ENCODE data around the gene PACSIN2.

Gene PACSIN2

GRCh38 chr22:43008509-43008908 is 6.4 kb downstream of the PACSIN2 start:
- Histone ChIP-seq H3K9ac (ENCODE audit: low read depth, low read length) (no peak overlapping the region), H3K27me3 (ENCODE audit: control insufficient read depth, insufficient read depth, low read length) (no peaks in the 10 kb centered on the region), H3K4me3 (ENCODE audit: low read depth, low read length) (no peak overlapping the region), H3K4me1 (ENCODE audit: control insufficient read depth, insufficient read depth, low read length) (peaks cover 39% of the 10 kb centered on the region), H3K36me3 (ENCODE audit: control insufficient read depth, insufficient read depth, low read length) (peaks cover 2% of the 10 kb centered on the region), H3K9me3 (ENCODE audit: control insufficient read depth, insufficient read depth, low read length) (no peaks in the 10 kb centered on the region)

DNA sequence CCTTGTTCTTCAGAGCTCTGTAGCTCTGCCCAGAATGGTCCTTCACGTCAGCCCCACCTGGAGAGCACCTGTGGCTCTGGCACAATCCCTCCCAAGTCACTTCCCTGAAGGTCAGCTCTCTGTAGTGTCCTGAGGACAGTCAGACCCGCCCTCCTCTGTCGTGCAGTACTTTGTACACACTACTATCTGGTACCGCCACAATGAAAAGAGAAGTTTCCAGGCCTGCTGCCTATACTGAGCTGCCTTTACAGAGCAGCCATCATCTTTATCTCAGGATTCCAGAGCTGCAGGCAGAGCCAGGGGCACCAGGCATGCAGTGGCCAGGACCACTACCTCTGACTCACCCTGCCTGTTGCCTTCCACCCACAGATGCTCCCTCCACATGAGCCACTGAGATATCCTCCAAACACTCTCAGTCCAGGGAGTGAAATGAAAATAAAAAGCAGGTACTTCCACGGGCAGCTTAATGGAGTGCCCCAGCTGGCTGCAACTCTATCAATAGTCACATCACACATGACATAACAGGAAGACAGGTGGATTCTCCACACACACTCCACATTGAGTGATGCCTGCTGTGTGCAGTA is 7.3 kb downstream of the PACSIN2 start:
- Histone ChIP-seq H3K36me3 (ENCODE audit: control insufficient read depth, insufficient read depth, low read length) (peaks cover 2% of the 10 kb centered on the region), H3K4me1 (ENCODE audit: control insufficient read depth, insufficient read depth, low read length) (peaks cover 35% of the 10 kb centered on the region), H3K9ac (ENCODE audit: low read depth, low read length) (peak overlapping the region; percentile 16), H3K4me3 (ENCODE audit: low read depth, low read length) (no peak overlapping the region), H3K9me3 (ENCODE audit: control insufficient read depth, insufficient read depth, low read length) (no peaks in the 10 kb centered on the region), H3K27me3 (ENCODE audit: control insufficient read depth, insufficient read depth, low read length) (no peaks in the 10 kb centered on the region)

DNA sequence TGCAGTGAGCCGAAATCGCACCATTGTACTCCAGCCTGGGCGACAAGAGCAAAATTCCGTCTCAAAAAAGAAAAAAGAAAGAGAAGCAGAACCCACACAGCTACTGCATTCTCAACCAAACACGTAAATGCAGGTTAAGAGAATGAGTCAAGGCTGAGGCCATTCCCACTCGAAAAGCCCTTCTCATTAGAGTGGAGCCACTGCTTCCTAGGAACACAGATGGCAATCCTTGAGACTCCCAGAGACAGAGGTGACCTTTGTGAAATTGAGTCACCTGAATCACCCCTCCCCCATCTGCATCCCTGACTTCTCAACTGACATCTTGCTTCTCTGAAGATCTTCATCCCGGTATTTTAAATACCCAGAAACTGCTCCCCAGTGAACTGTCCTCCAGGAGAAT is 8.2 kb downstream of the PACSIN2 start:
- Histone ChIP-seq H3K4me3 (ENCODE audit: low read depth, low read length) (no peak overlapping the region), H3K9me3 (ENCODE audit: control insufficient read depth, insufficient read depth, low read length) (no peaks in the 10 kb centered on the region), H3K27me3 (ENCODE audit: control insufficient read depth, insufficient read depth, low read length) (no peaks in the 10 kb centered on the region), H3K4me1 (ENCODE audit: control insufficient read depth, insufficient read depth, low read length) (peaks cover 43% of the 10 kb centered on the region), H3K36me3 (ENCODE audit: control insufficient read depth, insufficient read depth, low read length) (peaks cover 2% of the 10 kb centered on the region), H3K9ac (ENCODE audit: low read depth, low read length) (no peak overlapping the region)

GRCh38 chr22:43006016-43006505 is 8.9 kb downstream of the PACSIN2 start:
- Histone ChIP-seq H3K36me3 (ENCODE audit: control insufficient read depth, insufficient read depth, low read length) (peaks cover 2% of the 10 kb centered on the region), H3K4me3 (ENCODE audit: low read depth, low read length) (no peak overlapping the region), H3K9me3 (ENCODE audit: control insufficient read depth, insufficient read depth, low read length) (no peaks in the 10 kb centered on the region), H3K4me1 (ENCODE audit: control insufficient read depth, insufficient read depth, low read length) (peaks cover 43% of the 10 kb centered on the region), H3K27me3 (ENCODE audit: control insufficient read depth, insufficient read depth, low read length) (no peaks in the 10 kb centered on the region), H3K9ac (ENCODE audit: low read depth, low read length) (no peak overlapping the region)

DNA sequence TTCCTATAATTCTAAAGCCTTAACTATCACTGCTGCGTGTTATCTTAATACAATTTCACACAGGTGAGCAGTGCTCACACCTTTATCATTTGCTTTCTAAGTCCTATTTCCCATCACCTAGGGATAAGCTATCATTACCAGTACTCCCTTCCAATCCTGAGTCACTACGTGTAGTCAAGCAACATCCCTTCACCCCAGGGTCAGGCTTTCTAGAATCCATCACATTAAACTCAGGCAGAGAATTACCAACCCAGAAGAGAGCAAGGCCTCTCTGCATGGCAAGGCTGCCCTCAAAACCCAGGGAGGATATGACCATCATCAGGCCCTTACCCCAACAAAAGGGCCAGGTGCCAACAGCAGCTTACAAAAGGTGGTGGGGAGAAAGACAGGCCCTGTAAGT is 9.8 kb downstream of the PACSIN2 start:
- Histone ChIP-seq H3K36me3 (ENCODE audit: control insufficient read depth, insufficient read depth, low read length) (peaks cover 2% of the 10 kb centered on the region), H3K4me1 (ENCODE audit: control insufficient read depth, insufficient read depth, low read length) (peaks cover 47% of the 10 kb centered on the region), H3K9ac (ENCODE audit: low read depth, low read length) (peak overlapping the region; percentile 47), H3K27me3 (ENCODE audit: control insufficient read depth, insufficient read depth, low read length) (no peaks in the 10 kb centered on the region), H3K4me3 (ENCODE audit: low read depth, low read length) (no peak overlapping the region), H3K9me3 (ENCODE audit: control insufficient read depth, insufficient read depth, low read length) (no peaks in the 10 kb centered on the region)

- peaks cover 47% of the 10 kb centered on the region for H3K4me1 ChIP-seq (ENCODE audit: control insufficient read depth, insufficient read depth, low read length)
- no peaks in the 10 kb centered on the region for H3K27me3 ChIP-seq (ENCODE audit: control insufficient read depth, insufficient read depth, low read length)
- peaks cover 2% of the 10 kb centered on the region for H3K36me3 ChIP-seq (ENCODE audit: control insufficient read depth, insufficient read depth, low read length)
- H3K4me3 ChIP-seq (ENCODE audit: low read depth, low read length) = no peak overlapping the region
- no peaks in the 10 kb centered on the region for H3K9me3 ChIP-seq (ENCODE audit: control insufficient read depth, insufficient read depth, low read length)
- H3K9ac ChIP-seq (ENCODE audit: low read depth, low read length) = no peak overlapping the region
Measured at GRCh38 chr22:43004362-43005035, 10.4 kb downstream of the PACSIN2 start.

DNA sequence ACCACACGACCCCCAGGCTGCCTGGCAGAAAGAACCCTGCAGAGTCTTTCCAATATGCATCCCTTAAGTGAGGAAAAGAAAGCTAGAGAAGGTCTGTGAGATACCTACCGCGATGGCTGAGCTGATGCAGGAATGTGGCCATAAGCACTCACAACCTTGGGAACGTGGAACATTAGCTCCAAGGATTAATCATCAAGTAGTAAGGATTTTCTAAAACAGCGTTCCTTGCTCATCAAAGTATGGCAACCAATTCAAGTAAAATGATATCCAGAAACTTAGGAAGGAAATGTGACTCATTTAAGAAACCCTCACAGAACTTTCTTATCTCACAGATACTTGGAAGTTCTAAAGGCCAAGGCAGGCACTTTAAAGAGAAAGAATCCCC is 12.8 kb downstream of the PACSIN2 start:
- Histone ChIP-seq H3K9ac (ENCODE audit: low read depth, low read length) (no peak overlapping the region), H3K9me3 (ENCODE audit: control insufficient read depth, insufficient read depth, low read length) (no peaks in the 10 kb centered on the region), H3K27me3 (ENCODE audit: control insufficient read depth, insufficient read depth, low read length) (no peaks in the 10 kb centered on the region), H3K4me1 (ENCODE audit: control insufficient read depth, insufficient read depth, low read length) (peaks cover 43% of the 10 kb centered on the region), H3K4me3 (ENCODE audit: low read depth, low read length) (no peak overlapping the region), H3K36me3 (ENCODE audit: control insufficient read depth, insufficient read depth, low read length) (peaks cover 2% of the 10 kb centered on the region)

DNA sequence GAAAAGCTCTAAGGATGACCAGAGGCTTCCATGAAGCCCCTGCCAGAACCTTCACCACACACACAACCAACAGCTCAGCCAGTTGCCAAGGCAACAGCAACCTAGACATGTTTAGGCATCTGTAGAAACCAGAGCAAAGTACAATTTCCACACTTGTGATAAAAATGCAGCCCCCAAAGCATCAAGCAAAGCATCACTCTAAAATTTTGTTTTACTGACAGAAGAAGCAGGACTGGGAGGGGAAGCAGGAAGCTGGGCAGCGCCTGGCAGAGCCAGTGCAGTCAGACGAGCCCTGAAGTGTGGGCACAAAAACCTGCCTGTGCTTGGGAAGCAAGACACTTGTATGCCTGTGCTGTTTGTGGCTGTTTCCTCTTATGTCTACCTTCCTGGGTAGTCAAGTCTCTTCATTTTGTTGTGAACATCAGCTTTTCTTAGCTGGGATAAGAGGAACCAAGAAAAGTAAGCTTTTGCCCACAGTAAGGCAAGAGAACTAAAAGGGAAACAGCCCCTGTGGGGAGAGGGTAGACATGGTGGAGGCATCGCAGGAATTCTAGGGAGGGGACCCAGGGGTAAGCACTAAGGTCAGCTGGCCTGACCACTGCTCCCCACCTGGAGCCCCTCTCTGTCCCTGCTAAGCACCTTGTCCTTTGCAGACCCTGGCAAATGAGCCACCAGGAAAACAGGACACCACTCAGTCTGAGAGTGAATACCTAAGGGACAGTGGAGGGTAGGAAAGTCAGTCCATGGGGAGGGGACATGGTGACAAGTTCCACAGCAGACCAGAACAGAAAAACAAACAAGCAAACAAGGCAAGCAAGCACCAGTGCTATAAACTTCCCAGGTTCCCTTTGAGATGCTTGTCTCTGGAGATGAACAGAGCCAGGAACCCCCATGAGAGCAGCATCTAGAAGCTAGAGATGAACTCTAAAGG is 13.4 kb downstream of the PACSIN2 start:
- no peak overlapping the region for H3K9ac ChIP-seq (ENCODE audit: low read depth, low read length)
- no peak overlapping the region for H3K4me3 ChIP-seq (ENCODE audit: low read depth, low read length)
- H3K9me3 ChIP-seq (ENCODE audit: control insufficient read depth, insufficient read depth, low read length) = no peaks in the 10 kb centered on the region
- no peaks in the 10 kb centered on the region for H3K27me3 ChIP-seq (ENCODE audit: control insufficient read depth, insufficient read depth, low read length)
- no peaks in the 10 kb centered on the region for H3K36me3 ChIP-seq (ENCODE audit: control insufficient read depth, insufficient read depth, low read length)
- H3K4me1 ChIP-seq (ENCODE audit: control insufficient read depth, insufficient read depth, low read length) = peaks cover 37% of the 10 kb centered on the region

- Histone ChIP-seq H3K27me3 (ENCODE audit: control insufficient read depth, insufficient read depth, low read length) (no peaks in the 10 kb centered on the region), H3K9me3 (ENCODE audit: control insufficient read depth, insufficient read depth, low read length) (no peaks in the 10 kb centered on the region), H3K36me3 (ENCODE audit: control insufficient read depth, insufficient read depth, low read length) (no peaks in the 10 kb centered on the region), H3K9ac (ENCODE audit: low read depth, low read length) (no peak overlapping the region), H3K4me1 (ENCODE audit: control insufficient read depth, insufficient read depth, low read length) (peaks cover 35% of the 10 kb centered on the region), H3K4me3 (ENCODE audit: low read depth, low read length) (no peak overlapping the region)
Measured at GRCh38 chr22:43000441-43001175, 14.3 kb downstream of the PACSIN2 start.

DNA sequence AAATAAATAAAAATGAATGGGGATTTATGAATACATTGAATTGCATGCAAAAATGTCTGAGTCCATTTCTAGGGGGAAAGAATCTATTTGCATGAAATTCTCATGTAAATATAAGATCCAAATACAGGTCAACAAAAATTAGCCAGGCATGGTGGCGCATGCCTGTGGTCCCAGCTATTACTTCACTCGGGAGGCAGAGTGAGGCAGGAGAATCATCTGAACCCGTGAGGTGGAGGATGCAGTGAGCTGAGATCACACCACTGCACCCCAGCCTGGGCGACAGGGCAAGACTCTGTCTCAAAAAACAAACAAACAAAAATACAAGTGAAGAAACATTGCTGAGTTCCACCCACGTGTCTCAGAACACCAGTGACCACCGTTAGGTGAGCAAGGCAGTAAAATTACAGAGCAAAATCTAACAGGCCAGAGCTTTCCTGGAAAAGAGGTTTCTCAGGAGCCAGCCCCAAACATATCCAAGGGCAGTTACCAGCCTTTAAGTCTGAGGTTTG is 17.3 kb downstream of the PACSIN2 start:
- Histone ChIP-seq H3K4me3 (ENCODE audit: low read depth, low read length) (no peak overlapping the region), H3K9me3 (ENCODE audit: control insufficient read depth, insufficient read depth, low read length) (no peaks in the 10 kb centered on the region), H3K9ac (ENCODE audit: low read depth, low read length) (no peak overlapping the region), H3K4me1 (ENCODE audit: control insufficient read depth, insufficient read depth, low read length) (peaks cover 24% of the 10 kb centered on the region), H3K27me3 (ENCODE audit: control insufficient read depth, insufficient read depth, low read length) (no peaks in the 10 kb centered on the region), H3K36me3 (ENCODE audit: control insufficient read depth, insufficient read depth, low read length) (no peaks in the 10 kb centered on the region)
